HG02885 (cell line): ENCODE data around the gene TANK.
"Not testable (repeated sequence)": the region's sequence is repeated elsewhere in the genome, so short reads cannot be mapped to it uniquely, and the experiment has no call there.

Source experiments
- ATAC-seq: cut with Tn5 transposase; IDR thresholded peaks from one replicate; pipeline ENCODE4 v1.9.1; 2021; ENCODE audit warnings: mild to moderate bottlenecking; ENCODE audit not compliant: unreplicated experiment, poor library complexity

Gene TANK

DNA sequence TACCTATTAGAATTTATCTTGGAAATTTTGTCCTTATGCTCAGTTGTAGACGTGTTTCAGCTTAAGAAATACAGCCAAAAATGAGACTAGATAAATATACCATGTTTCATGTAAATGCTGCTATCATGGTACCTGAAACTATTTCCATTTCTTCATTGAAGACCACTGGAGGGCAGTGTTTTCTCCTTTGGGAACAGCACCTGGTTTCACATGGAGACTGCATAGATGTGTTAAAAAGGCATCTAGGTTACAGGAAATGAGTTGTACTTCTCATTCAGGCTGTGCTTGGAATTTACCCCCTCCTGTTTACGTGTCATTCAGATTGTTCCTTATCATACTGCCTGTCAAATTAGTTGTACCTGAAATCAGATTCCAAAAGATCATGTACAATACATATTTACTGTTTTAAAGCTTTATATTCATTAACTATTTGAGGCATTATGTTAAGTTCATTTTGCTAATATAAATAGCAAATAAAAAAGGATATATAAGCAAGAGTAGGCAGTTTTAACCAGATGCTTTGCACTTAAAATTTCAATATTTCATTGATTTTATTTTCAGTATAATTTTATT, 90.7 kb downstream of the TANK start:
- ATAC-seq = peak; percentile 67

DNA sequence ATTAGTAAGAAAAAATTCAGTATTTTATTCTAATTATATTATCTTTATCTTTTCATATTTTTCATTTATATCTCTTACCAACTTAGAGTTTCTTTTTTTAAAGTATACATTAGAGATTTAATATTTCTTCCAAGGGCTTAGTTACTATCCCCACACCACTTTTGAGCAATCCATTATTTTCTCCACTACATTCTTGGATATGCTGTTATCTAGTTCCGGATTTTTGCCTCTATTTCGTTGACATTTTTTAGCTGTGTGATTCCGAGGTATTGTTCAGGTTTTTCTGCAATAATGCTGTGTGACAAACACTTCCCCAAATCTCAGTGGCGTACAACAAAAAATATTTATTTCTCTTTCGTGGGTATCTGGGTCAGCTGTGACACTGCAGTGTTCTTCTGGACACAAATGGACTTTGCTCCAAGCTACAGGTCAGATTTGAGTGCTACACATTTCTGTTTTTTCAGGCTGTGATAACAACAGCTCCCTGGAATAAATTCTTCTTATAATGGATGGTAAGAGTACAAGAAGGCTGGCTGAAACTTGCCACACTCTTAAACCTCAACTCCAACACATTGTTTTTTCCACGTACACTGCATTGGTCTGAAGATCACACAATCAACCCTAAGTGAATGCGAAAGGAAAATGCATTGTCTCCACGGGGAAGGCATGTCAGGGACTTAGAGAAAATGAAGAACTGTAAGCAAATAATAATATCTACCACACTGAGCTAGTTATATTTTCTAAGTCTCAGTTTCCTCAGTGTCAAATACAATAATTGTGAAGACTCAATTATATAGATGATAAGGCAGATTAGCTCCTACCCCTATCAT, 97.1 kb downstream of the TANK start:
- no peak for ATAC-seq

DNA sequence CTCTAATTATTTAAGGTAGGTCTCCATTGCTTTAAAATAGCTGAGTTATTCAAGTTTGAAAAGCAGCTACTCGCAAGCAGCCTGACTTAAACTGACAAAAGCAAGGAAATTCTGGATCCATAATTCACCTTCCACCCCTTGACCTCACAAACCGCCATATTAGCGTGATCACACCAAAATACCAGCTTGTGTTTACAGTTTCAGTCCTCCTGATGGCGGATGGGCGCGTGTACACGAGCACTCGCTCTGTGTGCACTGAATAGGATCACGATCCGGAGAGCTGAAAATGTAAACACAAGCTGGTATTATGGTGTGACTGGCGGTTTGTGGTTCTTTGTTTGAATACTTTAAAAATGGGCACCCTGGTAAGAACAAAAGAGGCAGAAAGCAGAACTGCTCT, 105.6 kb downstream of the TANK start:
- ATAC-seq = no peak

DNA sequence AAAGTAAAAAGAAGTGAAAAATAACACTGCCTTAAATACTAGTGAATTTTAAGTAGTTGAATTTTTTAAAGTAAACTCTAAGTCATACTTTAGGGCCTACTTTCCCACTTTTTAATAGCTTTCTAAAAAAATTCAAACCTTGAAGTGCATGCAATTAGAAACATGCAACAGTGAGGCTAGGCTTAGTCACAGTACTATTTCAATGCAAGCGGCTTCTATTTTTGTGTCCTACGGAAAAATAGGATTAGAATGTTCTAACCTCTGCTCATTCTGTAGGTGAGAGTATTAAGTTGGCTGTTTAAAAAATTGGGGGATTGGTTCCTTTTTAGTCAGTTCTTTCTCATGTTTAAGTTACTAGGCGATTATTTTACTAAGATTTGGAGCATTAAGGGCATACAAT, 108.9 kb downstream of the TANK start:
- ATAC-seq = no peak

DNA sequence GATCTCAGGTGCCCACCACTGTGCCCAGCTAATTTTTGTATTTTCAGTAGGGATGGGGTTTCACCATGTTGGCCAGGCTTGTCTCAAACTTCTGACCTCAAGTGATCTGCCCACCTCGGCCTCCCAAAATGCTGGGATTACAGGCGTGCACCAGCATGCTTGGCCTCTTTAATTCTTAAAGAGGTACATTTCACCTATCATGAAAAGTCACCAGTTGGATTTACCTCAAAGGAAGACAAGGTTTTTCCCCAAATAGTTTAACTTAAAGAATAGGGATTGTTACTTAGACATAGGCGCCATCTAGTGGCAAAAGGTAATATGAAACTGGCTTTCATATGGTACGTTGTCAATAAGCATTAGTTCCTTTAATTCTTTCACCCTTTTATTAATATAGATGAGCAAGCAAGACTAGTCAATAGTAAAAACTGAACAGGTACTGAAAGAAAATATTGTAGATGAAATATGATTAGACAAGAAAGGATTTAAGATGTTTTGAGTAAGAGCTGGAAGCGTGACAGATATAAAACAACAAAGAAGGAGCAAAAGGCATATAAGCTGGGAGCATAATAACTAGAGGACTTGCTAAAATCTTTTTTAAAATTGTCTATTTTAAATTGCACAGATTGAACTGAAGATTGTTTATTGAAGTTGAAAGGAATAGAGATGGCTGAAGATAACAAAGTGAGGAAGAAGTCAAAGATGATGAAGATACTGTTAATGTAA, 113.0 kb downstream of the TANK start:
- ATAC-seq = peak; percentile 89

DNA sequence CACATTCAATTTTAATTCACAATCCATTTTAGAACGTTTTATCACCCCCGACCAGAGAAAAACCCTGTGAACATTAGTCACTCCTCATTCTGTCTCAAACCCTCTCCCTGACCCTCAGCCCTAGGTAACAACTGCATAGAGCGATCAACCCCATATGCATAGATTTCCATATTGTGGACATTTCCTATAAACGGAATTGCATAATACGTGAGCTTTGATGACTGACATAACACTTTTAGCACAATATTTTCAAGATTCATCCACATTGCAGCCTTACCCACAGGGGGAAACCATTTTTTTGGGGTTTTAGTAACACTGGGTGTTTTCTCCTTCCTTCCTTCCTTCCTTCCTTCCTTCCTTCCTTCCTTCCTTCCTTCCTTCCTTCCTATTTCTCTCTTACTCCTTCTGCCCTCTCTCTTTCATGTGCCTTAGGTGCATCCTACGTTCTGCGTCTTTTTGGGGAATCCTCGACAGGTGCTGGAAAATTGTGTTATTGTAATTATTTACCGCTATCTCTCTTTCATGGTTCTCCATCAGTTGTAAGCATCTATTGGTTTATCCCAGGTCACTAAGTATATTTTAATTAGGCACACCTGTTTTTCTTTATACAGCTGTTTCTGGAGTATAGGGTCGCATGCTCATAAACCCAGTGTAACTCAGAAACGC, 118.5 kb downstream of the TANK start:
- ATAC-seq = not testable (repeated sequence)

DNA sequence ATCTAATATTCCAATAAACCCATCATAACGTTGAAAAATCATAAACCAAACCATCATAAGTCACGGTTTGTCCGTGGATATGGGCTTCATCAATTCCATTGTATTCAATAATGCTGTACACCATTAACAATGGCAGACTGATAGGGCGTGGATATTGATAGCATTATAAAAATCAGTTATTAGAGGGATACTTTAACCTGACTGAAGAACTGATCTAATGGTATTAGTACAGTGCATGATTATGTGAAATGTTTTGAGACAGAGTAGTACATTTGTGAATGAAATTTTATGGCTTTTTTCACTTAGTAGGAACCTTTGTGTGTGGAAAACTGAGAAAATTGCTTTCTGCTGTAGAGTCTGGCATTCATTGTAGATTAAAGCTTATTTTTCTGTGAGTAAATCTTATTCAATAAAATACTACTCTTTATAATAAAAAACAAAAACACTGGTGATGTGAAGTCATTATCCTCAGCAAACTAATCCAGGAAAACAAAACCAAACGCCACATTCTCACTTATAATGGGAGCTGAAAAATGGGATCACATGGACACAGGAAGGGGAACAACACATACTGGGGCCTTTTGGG, 119.1 kb downstream of the TANK start:
- ATAC-seq = not testable (repeated sequence)

GRCh38 chr2:161280906-161281323, 120.7 kb downstream of the TANK start:
- not testable (repeated sequence) for ATAC-seq

DNA sequence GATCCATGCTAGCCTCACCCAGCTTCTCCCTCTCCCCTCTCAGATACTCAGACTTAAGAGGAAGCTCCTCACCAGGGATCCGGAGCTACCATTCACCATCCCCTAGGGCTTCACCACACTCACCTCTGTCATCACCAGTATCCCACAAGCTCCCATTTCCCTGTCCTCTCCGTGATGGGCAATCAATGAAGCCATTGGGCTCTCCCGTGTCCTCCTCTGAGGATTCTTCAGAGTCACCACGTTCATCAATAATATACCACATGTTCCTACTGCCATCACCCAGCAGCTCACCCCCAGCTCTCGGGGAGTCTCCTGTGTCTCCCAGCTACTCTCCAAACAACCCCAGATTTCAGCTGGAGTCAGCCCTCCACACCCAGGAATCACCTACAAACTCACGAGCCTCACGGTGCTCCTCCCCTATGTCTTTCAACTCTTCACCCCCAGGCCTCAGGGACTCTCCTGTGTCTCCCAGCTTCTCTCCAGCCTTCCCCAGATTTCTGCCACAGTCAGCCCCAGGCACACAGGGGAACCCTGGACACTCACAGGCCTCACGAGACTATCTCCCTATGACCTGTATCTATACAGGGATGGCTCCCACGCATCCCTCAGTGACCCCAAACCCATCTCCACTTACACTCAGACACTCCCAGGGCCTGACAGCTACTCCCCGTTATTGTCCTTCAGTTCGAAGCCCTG, 121.5 kb downstream of the TANK start:
- ATAC-seq = not testable (repeated sequence)

GRCh38 chr2:161282311-161282644, 122.0 kb downstream of the TANK start:
- not testable (repeated sequence) for ATAC-seq

DNA sequence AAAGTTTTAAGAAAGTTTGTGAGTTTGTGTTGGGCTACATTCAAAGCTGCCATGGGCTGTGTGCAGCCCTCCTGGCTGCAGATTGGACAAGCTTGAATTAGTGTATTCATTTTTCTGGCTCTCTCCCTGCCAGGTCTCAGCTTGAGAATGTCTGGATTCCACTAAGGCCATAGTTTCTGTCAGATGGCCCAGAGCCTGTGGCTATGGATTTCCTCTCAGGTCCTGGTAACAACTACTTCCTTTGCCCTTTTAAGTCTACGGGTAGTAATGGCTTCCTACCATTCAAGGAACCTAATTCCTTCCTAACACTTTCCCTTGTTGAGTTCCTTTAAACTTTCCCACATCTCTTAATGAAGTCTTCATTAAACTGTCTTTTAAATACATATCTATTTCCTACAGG, 123.7 kb downstream of the TANK start:
- no peak for ATAC-seq
